DND-41 (cell line): ENCODE measurements around the gene KBTBD13.

ENCODE experiments used
- CTCF ChIP-seq: IDR thresholded peaks from 2 replicates; pipeline ENCODE4 v1.5.1; 2012; ENCODE audit warnings: borderline replicate concordance, low read length, moderate library complexity, mild to moderate bottlenecking; ENCODE audit not compliant: poor library complexity, severe bottlenecking; ENCODE audit errors: extremely low read depth
- EZH2 ChIP-seq: IDR thresholded peaks from 3 replicates; pipeline ENCODE4 v1.6.1; 2012; ENCODE audit warnings: borderline replicate concordance, low read depth, mild to moderate bottlenecking, moderate library complexity, low read length, inconsistent platforms; ENCODE audit not compliant: severe bottlenecking

GRCh38 chr15:65110676-65111292 is 34.2 kb downstream of the KBTBD13 start:
- TF ChIP-seq EZH2 (no peak), CTCF (no peak)
